Endothelial cell (in vitro differentiated cells): ENCODE results near the gene RNU6-1. TPM values are rescaled to one million over a fixed set of nuclear protein-coding genes. Genes with fewer than 3 reads are reported as not detected.
A peak's percentile ranks its signal among the peaks of the same experiment; 100 is the strongest.

Experiments
- DNase-seq: peaks from one replicate; pipeline ENCODE4 v3.0.0; 2021; ENCODE audit warnings: low spot score
- H3K27ac Mint-ChIP-seq: one replicate; pipeline ENCODE4 v1.8.0; 2021; ENCODE audit warnings: mixed read lengths, inconsistent platforms; ENCODE audit not compliant: unreplicated experiment
- H3K27me3 Mint-ChIP-seq: one replicate; pipeline ENCODE4 v1.8.0; 2021; ENCODE audit warnings: mild to moderate bottlenecking, moderate library complexity, mixed read lengths, inconsistent platforms; ENCODE audit not compliant: unreplicated experiment
- H3K36me3 Mint-ChIP-seq: one replicate; pipeline ENCODE4 v1.8.0; 2021; ENCODE audit warnings: mild to moderate bottlenecking, low read depth, mixed read lengths, inconsistent platforms; ENCODE audit not compliant: unreplicated experiment
- H3K4me1 Mint-ChIP-seq: one replicate; pipeline ENCODE4 v1.8.0; 2021; ENCODE audit warnings: mild to moderate bottlenecking, mixed read lengths, inconsistent platforms; ENCODE audit not compliant: unreplicated experiment
- H3K4me3 Mint-ChIP-seq: one replicate; pipeline ENCODE4 v1.8.0; 2021; ENCODE audit warnings: mild to moderate bottlenecking, mixed read lengths, inconsistent platforms; ENCODE audit not compliant: unreplicated experiment
- H3K9me3 Mint-ChIP-seq: one replicate; pipeline ENCODE4 v1.8.0; 2021; ENCODE audit warnings: mixed read lengths, inconsistent platforms; ENCODE audit not compliant: unreplicated experiment
- long read RNA-seq: library from polyadenylated mRNA; unstranded; transcript quantifications from one replicate; pipeline ENCODE4 v2.0.0, GENCODE V29; 2020; ENCODE audit not compliant: unreplicated experiment
- total RNA-seq: library from RNA; stranded (reverse); fragmentation: NEBNext Ultra II Directional; extraction: Animal tissue kit (Norgen Biotek cat#: 25700); gene quantifications from one replicate; pipeline ENCODE4 v1.2.1, GENCODE V29; 2021; ENCODE audit not compliant: unreplicated experiment
- TF ChIP-seq, protein P1 (sequence below): fragments of 200-600 bp; sonication (generic); IDR thresholded peaks from one replicate; pipeline ENCODE4 v1.5.0; 2021; ENCODE audit warnings: antibody characterized with exemption; ENCODE audit not compliant: unreplicated experiment

Gene RNU6-1
- not detected for total RNA-seq
- long read RNA-seq = 0 reads

DNA sequence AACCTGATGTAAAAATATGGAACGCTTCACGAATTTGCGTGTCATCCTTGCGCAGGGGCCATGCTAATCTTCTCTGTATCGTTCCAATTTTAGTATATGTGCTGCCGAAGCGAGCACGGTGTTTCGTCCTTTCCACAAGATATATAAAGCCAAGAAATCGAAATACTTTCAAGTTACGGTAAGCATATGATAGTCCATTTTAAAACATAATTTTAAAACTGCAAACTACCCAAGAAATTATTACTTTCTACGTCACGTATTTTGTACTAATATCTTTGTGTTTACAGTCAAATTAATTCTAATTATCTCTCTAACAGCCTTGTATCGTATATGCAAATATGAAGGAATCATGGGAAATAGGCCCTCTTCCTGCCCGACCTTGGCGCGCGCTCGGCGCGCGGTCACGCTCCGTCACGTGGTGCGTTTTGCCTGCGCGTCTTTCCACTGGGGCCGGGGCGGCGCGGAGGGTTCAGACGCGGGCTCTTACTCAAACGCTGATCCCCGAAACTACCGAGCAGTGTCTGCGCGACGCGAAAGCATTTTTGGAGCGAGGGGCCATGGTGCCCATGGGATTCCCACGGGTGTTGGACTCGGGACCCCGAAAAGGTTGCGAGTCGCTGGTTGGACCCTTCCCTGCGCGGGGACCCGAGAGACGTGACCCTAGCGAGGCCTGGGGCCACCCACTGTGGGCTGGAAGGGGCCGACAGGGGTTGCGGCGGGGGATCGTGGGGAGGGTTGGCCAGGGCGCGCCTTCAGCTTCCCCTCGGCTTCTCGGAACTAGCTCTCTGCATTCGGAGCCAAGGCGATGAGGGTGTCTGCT is at the start of gene RNU6-1:
TSS of gene RNU6-1 (minus strand) at position 117 of the 820 bp plus-strand sequence.
- DNase-seq = peak; percentile 91
- Mint-ChIP-seq H3K27me3 (peaks cover 17% of the 10 kb centered on the region), H3K9me3 (no peaks in the 10 kb centered on the region), H3K4me1 (peaks cover 30% of the 10 kb centered on the region), H3K36me3 (no peaks in the 10 kb centered on the region), H3K27ac (peak within 1 kb of the TSS; percentile 98), H3K4me3 (peak within 1 kb of the TSS; percentile 90)
- TF ChIP-seq, protein P1, sequence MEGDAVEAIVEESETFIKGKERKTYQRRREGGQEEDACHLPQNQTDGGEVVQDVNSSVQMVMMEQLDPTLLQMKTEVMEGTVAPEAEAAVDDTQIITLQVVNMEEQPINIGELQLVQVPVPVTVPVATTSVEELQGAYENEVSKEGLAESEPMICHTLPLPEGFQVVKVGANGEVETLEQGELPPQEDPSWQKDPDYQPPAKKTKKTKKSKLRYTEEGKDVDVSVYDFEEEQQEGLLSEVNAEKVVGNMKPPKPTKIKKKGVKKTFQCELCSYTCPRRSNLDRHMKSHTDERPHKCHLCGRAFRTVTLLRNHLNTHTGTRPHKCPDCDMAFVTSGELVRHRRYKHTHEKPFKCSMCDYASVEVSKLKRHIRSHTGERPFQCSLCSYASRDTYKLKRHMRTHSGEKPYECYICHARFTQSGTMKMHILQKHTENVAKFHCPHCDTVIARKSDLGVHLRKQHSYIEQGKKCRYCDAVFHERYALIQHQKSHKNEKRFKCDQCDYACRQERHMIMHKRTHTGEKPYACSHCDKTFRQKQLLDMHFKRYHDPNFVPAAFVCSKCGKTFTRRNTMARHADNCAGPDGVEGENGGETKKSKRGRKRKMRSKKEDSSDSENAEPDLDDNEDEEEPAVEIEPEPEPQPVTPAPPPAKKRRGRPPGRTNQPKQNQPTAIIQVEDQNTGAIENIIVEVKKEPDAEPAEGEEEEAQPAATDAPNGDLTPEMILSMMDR = no peak

DNA sequence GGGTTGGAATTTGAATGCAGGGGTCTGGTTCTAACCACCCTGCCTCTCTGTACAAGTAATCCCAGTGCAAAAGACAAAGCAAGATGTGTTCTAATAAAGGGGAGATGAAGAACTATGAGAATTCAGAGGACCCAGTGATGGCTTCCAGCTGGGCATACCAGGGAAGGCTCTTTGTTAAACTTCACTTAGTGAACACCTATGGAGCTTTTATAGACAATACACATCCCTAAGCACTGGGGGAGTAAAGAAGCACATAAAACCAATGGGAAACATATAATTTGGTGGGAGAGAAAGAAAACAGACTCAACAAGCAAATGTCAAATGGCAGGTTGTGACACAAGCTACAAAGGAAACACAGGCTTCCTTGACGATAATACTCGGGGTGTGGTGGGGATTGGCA is 47.9 kb upstream of the RNU6-1 start:
- H3K4me3 Mint-ChIP-seq = no peak overlapping the region
- DNase-seq = no peak
- H3K27ac Mint-ChIP-seq = no peak overlapping the region
- H3K27me3 Mint-ChIP-seq = peaks cover 5% of the 10 kb centered on the region
- H3K4me1 Mint-ChIP-seq = peaks cover 31% of the 10 kb centered on the region
- peaks cover 8% of the 10 kb centered on the region for H3K36me3 Mint-ChIP-seq
- TF ChIP-seq, protein P1 = no peak
- no peaks in the 10 kb centered on the region for H3K9me3 Mint-ChIP-seq

DNA sequence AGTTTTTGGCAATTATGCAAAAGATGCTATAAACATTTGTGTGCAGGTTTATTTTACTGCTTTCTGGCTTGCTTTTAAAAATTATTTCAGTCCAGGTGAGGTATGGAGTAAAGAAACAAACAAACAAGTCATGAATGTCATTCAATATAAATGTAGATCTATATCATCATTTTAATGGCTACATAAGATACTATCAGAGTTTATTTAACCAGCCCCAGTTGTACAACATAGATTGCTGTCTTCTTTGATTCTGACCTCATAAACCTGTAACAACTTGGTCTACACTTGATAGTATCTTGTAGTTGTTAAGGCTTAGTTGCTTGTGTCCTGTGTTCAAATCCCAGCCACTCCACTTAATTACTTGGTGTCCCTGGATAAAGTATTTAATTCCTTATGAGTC is 46.0 kb upstream of the RNU6-1 start:
- Mint-ChIP-seq H3K27me3 (peaks cover 5% of the 10 kb centered on the region), H3K36me3 (peaks cover 8% of the 10 kb centered on the region), H3K27ac (no peak overlapping the region), H3K4me1 (peaks cover 43% of the 10 kb centered on the region), H3K9me3 (no peaks in the 10 kb centered on the region), H3K4me3 (no peak overlapping the region)
- TF ChIP-seq, protein P1 = no peak
- no peak for DNase-seq

DNA sequence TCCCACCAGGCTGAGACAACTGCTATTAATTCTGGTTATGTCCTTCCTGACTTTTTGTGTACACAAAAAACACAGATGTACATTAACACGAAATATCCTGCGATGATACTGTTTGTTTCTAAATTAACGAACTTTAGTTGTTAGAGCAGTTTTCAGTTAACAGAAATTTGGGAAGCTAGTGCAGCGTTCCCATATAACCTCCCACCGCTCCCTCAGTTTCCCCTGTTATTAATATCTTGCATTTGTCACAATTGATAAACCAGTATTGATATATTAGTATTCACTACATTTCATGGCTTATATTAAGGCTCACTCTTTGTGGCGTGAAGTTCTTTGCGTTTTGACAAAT is 45.3 kb upstream of the RNU6-1 start:
- Mint-ChIP-seq H3K9me3 (no peaks in the 10 kb centered on the region), H3K27me3 (peaks cover 5% of the 10 kb centered on the region), H3K4me3 (peak overlapping the region; percentile 57), H3K27ac (peak overlapping the region; percentile 28), H3K4me1 (peaks cover 49% of the 10 kb centered on the region), H3K36me3 (peaks cover 7% of the 10 kb centered on the region)
- TF ChIP-seq, protein P1 = no peak
- DNase-seq = no peak

DNA sequence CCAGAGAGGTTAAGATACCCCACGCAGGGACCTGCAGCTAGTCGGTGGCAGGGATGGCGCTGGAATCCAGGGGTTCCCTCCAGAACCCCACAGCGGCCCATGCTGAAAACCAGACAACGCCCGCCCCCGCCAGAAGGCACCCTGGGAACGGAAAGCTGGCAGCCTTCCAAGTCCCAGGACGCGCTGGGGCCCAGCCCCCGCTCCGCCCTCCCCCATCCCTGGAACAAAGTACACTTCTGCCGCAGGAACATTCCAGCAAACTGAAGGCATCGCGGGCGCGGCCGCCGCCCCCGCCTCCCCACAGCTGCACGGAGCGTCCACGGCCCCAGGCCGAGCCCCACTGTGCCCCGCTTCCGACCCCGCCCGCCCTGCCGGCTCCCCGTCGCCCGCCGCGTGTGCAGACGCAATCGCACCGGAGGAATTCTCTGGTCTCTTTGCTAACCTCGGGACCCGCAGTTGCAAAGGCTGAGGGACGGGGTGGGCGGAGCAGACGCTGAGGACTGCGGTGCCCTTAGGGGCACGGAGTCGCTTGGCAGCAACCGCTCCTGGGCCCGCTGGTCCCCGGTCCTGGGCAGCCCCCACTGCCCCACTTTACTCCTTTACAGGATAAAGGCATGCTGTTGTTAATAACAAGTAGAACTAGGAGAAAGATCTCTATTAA is 44.8 kb upstream of the RNU6-1 start:
- TF ChIP-seq, protein P1 = no peak
- peaks cover 2% of the 10 kb centered on the region for H3K27me3 Mint-ChIP-seq
- peaks cover 2% of the 10 kb centered on the region for H3K36me3 Mint-ChIP-seq
- peak overlapping the region; percentile 28 for H3K27ac Mint-ChIP-seq
- H3K9me3 Mint-ChIP-seq = no peaks in the 10 kb centered on the region
- H3K4me1 Mint-ChIP-seq = peaks cover 51% of the 10 kb centered on the region
- peak overlapping the region; percentile 57 for H3K4me3 Mint-ChIP-seq
- peak; percentile 56 for DNase-seq
